NCI-H1417 (cell line): ENCODE measurements around the gene MAP7D2.
A peak's percentile ranks its signal among the peaks of the same experiment; 100 is the strongest.
"Not testable (repeated sequence)": the region's sequence is repeated elsewhere in the genome, so short reads cannot be mapped to it uniquely, and the experiment has no call there.

ENCODE experiments used
- DNase-seq, 3 experiments: peaks; one replicate each; lab custom pipeline; 2025; lab: John Stamatoyannopoulos, UW

The MAP7D2 gene

GRCh38 chrX:20116577-20117240, at the start of gene MAP7D2:
Gene MAP7D2, minus strand, starts transcription at chrX:20116907. Its CDS starts 28 bp downstream, at chrX:20116879.
- peak in 2 of 3 experiments; percentile 72 to 78 for DNase-seq

- DNase-seq: not testable (repeated sequence)
Observed at GRCh38 chrX:20162516-20162915, 45.8 kb upstream of the MAP7D2 start.

GRCh38 chrX:20159797-20160385, 43.2 kb upstream of the MAP7D2 start:
- no peak for DNase-seq

- no peak for DNase-seq
Observed at GRCh38 chrX:20151689-20152088, 35.0 kb upstream of the MAP7D2 start.

GRCh38 chrX:20149326-20149725, 32.6 kb upstream of the MAP7D2 start:
- DNase-seq: no peak

- no peak for DNase-seq
Observed at GRCh38 chrX:20147561-20147960, 30.9 kb upstream of the MAP7D2 start.

- no peak for DNase-seq
Observed at GRCh38 chrX:20144491-20144890, 27.8 kb upstream of the MAP7D2 start.

GRCh38 chrX:20143561-20143960, 26.9 kb upstream of the MAP7D2 start:
- peak in 2 of 3 experiments; percentile 9 to 53 for DNase-seq

- peak in 1 of 3 experiments; percentile 53 for DNase-seq
Observed at GRCh38 chrX:20143111-20143510, 26.4 kb upstream of the MAP7D2 start.

GRCh38 chrX:20141281-20142220, 24.8 kb upstream of the MAP7D2 start, which contains the start of gene EIF1AX:
Gene EIF1AX, minus strand, starts transcription at chrX:20141838. Its CDS starts 198 bp downstream, at chrX:20141640.
- peak; percentile 98 to 100 (median 100) for DNase-seq

GRCh38 chrX:20140420-20140819, 23.7 kb upstream of the MAP7D2 start:
- DNase-seq: peak in 1 of 3 experiments; percentile 47

- no peak for DNase-seq
Observed at GRCh38 chrX:20139966-20140365, 23.3 kb upstream of the MAP7D2 start.

GRCh38 chrX:20135944-20136343, 19.2 kb upstream of the MAP7D2 start:
- no peak for DNase-seq

GRCh38 chrX:20132666-20133065, 16.0 kb upstream of the MAP7D2 start:
- no peak for DNase-seq

- no peak for DNase-seq
Observed at GRCh38 chrX:20130357-20130756, 13.7 kb upstream of the MAP7D2 start.

GRCh38 chrX:20129547-20129946, 12.8 kb upstream of the MAP7D2 start:
- DNase-seq: no peak

GRCh38 chrX:20128670-20129069, 12.0 kb upstream of the MAP7D2 start:
- peak in 1 of 3 experiments; percentile 27 for DNase-seq

- peak in 1 of 3 experiments; percentile 41 for DNase-seq
Observed at GRCh38 chrX:20127440-20127839, 10.7 kb upstream of the MAP7D2 start.

- not testable (repeated sequence) for DNase-seq
Observed at GRCh38 chrX:20126833-20127232, 10.1 kb upstream of the MAP7D2 start.

- no peak for DNase-seq
Observed at GRCh38 chrX:20124964-20125363, 8.3 kb upstream of the MAP7D2 start.

GRCh38 chrX:20118065-20118824, 1.5 kb upstream of the MAP7D2 start:
- DNase-seq: peak in 1 of 3 experiments; percentile 40
